GM04503 (cell line): Measurements from ENCODE around the gene AIF1.

ENCODE experiments used
- DNase-seq: peaks from one replicate; pipeline ENCODE4 v3.0.0-alpha.2; 2012; ENCODE audit warnings: low read depth

The AIF1 gene

DNA sequence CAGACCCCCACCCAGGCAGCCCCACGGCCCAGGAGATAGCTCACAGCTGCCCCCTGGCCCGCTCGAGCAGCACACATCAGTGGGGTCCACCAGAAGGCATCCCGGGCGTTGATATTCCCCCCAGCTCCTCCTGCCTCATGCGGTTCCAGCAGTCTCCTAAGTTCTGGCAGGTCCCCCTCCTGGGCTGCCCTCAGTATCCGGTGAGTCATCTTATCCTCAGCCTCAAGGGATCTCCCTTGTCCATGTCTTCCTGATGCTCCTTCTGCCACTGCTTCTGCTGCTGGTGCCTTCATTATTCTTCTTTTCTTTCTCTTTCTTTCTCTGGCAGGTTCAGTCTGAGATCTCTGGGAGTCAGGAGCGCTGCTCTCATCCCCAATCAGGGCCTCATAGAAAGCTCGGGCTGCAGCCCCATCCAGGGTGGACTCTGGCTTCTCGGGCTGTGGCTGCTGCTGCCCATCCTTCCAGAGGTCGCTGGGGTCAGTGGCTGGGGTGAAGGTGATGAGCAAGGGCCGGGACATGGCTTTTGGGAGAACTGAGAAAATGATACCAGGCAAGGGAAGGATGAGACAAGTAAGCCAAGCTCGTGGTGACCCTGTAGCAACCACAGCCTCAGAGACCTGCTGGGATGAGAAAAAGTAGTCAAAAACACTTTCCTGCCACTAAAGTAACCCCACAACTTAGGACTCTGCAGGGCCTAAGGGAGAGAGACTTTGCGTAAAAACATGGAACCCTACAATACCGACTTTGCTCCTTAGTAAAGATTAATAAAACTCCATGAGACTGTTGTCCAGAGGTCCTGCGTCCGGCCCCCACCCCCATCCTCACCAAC lies 49.1 kb downstream of the AIF1 start:
- peak; percentile 51 for DNase-seq

DNA sequence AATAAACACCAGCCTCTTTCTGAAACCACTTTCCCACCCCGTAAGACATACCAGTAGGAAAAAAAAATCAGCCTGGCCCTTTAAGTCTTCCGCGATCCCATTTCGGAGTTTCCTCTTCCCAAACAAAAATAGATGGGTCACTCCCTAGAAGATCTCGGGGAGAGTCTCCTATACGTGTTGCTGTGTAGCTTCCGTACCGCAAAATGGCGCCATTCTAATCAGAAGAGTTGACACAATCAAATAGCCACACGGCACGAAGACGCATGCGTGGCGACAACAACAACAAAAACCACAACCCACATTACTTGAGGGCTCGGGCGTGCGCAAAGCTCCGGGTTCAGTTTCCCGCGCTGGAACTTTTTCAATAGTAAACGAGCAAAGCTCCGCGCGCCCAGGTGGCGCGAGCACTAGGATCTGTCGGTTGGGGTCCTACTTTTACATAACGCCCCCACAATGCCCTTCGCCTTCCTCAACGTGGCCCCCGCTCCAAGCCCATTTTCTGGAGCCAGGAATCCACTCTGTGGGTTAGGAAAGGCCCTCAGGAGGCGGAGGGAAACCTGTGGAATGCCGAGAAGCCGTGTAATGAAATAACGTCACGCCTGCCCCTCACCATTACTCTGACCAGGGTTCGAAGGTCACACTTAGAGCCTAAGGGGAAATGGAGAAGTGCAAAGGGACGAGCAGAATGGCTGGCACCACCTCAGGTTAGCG lies 49.9 kb downstream of the AIF1 start, which contains the start of gene GPANK1:
Gene GPANK1 (minus strand): TSS at position 208 of the 711 bp plus-strand sequence. CDS start 519 bp downstream, outside the sequence.
- DNase-seq: peak; percentile 85

- DNase-seq: peak; percentile 86
Measured at GRCh38 chr6:31665501-31666336, 50.7 kb downstream of the AIF1 start, which contains the start of gene CSNK2B. Gene CSNK2B (plus strand): TSS chr6:31666080. CDS start chr6:31666832, 752 bp downstream.

DNA sequence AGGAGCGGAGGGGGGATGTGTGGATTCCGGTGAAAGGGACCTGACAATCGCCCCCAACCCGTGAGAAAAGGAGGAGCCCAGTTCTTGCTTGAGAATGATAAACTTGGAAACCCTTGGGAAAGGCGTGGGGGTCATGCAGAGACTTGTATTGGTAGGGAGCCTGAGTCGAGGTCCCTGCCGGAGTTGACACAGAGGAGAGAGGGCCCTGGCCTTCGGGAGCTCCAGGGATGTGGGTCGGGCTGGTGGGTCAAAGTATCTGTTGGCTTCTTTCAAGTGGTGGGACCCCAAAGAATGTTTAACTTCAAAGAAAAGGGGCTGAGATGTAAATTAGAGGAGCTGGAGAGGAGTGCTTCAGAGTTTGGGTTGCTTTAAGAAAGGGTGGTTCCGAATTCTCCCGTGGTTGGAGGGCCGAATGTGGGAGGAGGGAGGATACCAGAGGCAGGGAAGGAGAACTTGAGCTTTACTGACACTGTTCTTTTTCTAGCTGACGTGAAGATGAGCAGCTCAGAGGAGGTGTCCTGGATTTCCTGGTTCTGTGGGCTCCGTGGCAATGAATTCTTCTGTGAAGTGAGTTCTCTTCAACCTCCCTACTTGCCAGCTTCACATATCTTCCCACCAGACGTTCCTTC lies 51.4 kb downstream of the AIF1 start:
- DNase-seq: no peak
